ENCODE data around the gene SNX7. TPM values are rescaled to one million over a fixed set of nuclear protein-coding genes. Genes with fewer than 3 reads are reported as not detected.

SNX7 gene
- total RNA-seq, 3 donors from 2014 or later = 38.0 to 45.1 (median 43.5) TPM

DNA sequence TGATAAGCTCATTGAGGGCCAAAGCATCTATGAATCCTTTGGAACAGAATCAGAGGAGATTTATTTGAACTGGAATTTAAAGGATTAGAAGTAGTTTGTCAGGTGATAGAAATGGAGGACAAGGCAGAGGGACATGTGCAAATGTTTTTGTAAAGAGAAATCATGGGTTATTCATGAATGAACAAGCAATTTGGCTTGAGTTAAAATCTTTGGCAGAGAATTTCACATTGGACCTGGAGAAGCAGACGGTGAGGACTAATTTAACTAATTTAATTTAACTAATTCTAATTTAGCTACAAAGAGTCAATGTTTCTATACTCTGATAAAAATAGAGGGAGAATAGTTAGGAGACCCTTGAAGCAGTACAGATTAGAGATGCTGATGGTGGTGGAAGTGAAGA, 36.3 kb downstream of the SNX7 start:
- TF ChIP-seq, protein P1, sequence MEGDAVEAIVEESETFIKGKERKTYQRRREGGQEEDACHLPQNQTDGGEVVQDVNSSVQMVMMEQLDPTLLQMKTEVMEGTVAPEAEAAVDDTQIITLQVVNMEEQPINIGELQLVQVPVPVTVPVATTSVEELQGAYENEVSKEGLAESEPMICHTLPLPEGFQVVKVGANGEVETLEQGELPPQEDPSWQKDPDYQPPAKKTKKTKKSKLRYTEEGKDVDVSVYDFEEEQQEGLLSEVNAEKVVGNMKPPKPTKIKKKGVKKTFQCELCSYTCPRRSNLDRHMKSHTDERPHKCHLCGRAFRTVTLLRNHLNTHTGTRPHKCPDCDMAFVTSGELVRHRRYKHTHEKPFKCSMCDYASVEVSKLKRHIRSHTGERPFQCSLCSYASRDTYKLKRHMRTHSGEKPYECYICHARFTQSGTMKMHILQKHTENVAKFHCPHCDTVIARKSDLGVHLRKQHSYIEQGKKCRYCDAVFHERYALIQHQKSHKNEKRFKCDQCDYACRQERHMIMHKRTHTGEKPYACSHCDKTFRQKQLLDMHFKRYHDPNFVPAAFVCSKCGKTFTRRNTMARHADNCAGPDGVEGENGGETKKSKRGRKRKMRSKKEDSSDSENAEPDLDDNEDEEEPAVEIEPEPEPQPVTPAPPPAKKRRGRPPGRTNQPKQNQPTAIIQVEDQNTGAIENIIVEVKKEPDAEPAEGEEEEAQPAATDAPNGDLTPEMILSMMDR (IDR thresholded peaks at IDR 0.05) = no peak
- Histone ChIP-seq H3K9me3 (no peaks in the 10 kb centered on the region), H3K4me1 (ENCODE audit: low read depth) (no peaks in the 10 kb centered on the region), H3K4me3 (no peak overlapping the region), H3K36me3 (ENCODE audit: low read depth) (no peaks in the 10 kb centered on the region)
- intact Hi-C loops (cut with DNase I, micrococcal nuclease) = no loop called here
- no peak for ATAC-seq
- no peak for DNase-seq

- Histone ChIP-seq H3K36me3 (ENCODE audit: low read depth) (no peaks in the 10 kb centered on the region), H3K4me3 (no peak overlapping the region), H3K9me3 (no peaks in the 10 kb centered on the region), H3K4me1 (ENCODE audit: low read depth) (no peaks in the 10 kb centered on the region)
- TF ChIP-seq, protein P1 (IDR thresholded peaks at IDR 0.05) = no peak
- DNase-seq = no peak
- intact Hi-C loops (cut with DNase I, micrococcal nuclease) = no loop called here
- no peak for ATAC-seq
Measured at GRCh38 chr1:98698625-98699024, 37.1 kb downstream of the SNX7 start.

DNA sequence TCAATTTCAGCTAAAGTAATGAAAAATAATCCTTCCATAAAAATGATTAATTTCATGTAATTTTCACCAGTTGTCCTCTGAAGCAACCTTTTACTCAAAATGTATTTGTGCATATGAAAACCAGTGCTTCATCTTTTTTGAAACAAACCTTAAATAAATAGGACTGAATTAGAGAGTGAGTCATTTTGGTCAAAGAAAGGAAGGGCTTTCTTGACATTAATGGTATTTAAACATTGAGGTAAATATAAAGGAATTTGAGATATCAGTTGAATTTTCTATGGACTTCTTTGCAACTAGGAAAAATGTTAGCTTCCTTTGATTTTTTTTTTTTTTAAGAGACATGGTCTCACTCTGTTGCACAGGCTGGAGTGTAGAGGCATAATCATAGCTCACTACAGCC, 38.7 kb downstream of the SNX7 start:
- no peaks in the 10 kb centered on the region for H3K36me3 ChIP-seq (ENCODE audit: low read depth)
- no peak overlapping the region for H3K4me3 ChIP-seq
- DNase-seq (no peak), ATAC-seq (no peak)
- no peaks in the 10 kb centered on the region for H3K4me1 ChIP-seq (ENCODE audit: low read depth)
- intact Hi-C loops (cut with DNase I, micrococcal nuclease) = no loop called here
- no peaks in the 10 kb centered on the region for H3K9me3 ChIP-seq
- TF ChIP-seq, protein P1 (IDR thresholded peaks at IDR 0.05) = no peak

- no peak for DNase-seq
- no peaks in the 10 kb centered on the region for H3K9me3 ChIP-seq
- no peak overlapping the region for H3K4me3 ChIP-seq
- ATAC-seq = no peak
- H3K4me1 ChIP-seq (ENCODE audit: low read depth) = no peaks in the 10 kb centered on the region
- intact Hi-C loops (cut with DNase I, micrococcal nuclease) = no loop called here
- H3K36me3 ChIP-seq (ENCODE audit: low read depth) = no peaks in the 10 kb centered on the region
- TF ChIP-seq, protein P1 (IDR thresholded peaks at IDR 0.05) = no peak
Measured at GRCh38 chr1:98702976-98703375, 41.5 kb downstream of the SNX7 start.

DNA sequence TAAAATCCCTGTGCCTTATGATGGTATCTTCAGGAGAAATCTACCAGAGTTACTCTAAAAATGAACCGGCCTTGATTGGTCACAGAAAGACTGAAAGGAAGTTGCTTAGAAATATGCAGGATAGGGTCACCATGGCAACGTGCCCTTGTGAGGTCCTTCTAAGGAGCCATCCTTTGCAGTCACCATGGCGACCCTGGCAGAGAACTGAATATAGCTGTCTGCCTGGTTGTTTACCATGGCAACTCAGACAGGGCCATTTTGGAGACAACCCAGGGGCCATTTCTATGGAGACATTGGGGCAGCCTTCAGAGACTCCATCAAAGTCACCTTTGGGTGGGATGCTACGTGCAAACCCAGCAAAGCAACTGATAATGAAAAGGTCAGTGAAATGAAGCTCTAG, 43.0 kb downstream of the SNX7 start:
- H3K36me3 ChIP-seq (ENCODE audit: low read depth) = no peaks in the 10 kb centered on the region
- ATAC-seq (no peak), DNase-seq (no peak)
- intact Hi-C loops (cut with DNase I, micrococcal nuclease) = no loop called here
- H3K4me3 ChIP-seq = no peak overlapping the region
- TF ChIP-seq, protein P1 (IDR thresholded peaks at IDR 0.05) = no peak
- no peaks in the 10 kb centered on the region for H3K4me1 ChIP-seq (ENCODE audit: low read depth)
- H3K9me3 ChIP-seq = no peaks in the 10 kb centered on the region

GRCh38 chr1:98704971-98705370, 43.5 kb downstream of the SNX7 start:
- intact Hi-C loops (cut with DNase I, micrococcal nuclease) = no loop called here
- Histone ChIP-seq H3K36me3 (ENCODE audit: low read depth) (no peaks in the 10 kb centered on the region), H3K4me3 (no peak overlapping the region), H3K9me3 (no peaks in the 10 kb centered on the region), H3K4me1 (ENCODE audit: low read depth) (no peaks in the 10 kb centered on the region)
- TF ChIP-seq, protein P1 (IDR thresholded peaks at IDR 0.05) = no peak
- DNase-seq (no peak), ATAC-seq (no peak)

Data from mucosa of descending colon (tissue), 3 donors.